Kidney (tissue), 14 donors: ENCODE results near the gene SEC61A1. TPM values are rescaled to one million over a fixed set of nuclear protein-coding genes. Genes with fewer than 3 reads are reported as not detected.

Source experiments
- DNase-seq, 5 donors: peaks; one replicate each; pipeline ENCODE4 v3.0.0-alpha.2; 2013 to 2020
- FAIRE-seq: peaks from 2 replicates; lab custom pipeline; 2012; peaks lifted over from hg19 to GRCh38; lab: Jason Lieb, UNC
- H3K27ac ChIP-seq, 2 donors: one replicate each; pipeline ENCODE4 v1.7.0; 2013; ENCODE audit warnings: low read depth in 2 of 2, low read length in 2 of 2, inconsistent platforms in 1 of 2
- H3K27me3 ChIP-seq: one replicate; pipeline ENCODE4 v1.7.1; 2013; ENCODE audit warnings: low read length, inconsistent platforms; ENCODE audit not compliant: control insufficient read depth, insufficient read depth
- H3K36me3 ChIP-seq, 3 donors: one replicate each; pipeline versions ENCODE4 v1.7.0 to v1.7.1; 2013; ENCODE audit warnings: low read length in 3 of 3, control low read depth in 1 of 3, inconsistent platforms in 1 of 3; ENCODE audit not compliant: insufficient read depth in 3 of 3, control insufficient read depth in 2 of 3
- H3K4me1 ChIP-seq, 3 donors: one replicate each; pipeline versions ENCODE4 v1.7.0 to v1.7.1; 2013; ENCODE audit warnings: low read length in 3 of 3, inconsistent platforms in 1 of 3, low read depth in 1 of 3; ENCODE audit not compliant: control insufficient read depth in 2 of 3, insufficient read depth in 2 of 3
- H3K4me3 ChIP-seq, 3 donors: one replicate each; pipeline versions ENCODE4 v1.7.0 to v1.8.1; 2013; ENCODE audit warnings: low read length in 3 of 3, control low read depth in 1 of 3, inconsistent platforms in 1 of 3
- H3K9ac ChIP-seq, 3 donors: one replicate each; pipeline versions ENCODE4 v1.7.0 to v1.7.1; 2013; ENCODE audit warnings: low read length in 3 of 3, control low read depth in 1 of 3, inconsistent platforms in 1 of 3
- H3K9me3 ChIP-seq, 3 donors: one replicate each; pipeline versions ENCODE4 v1.7.0 to v1.7.1; 2013; ENCODE audit warnings: low read length in 3 of 3, control low read depth in 1 of 3, inconsistent platforms in 1 of 3; ENCODE audit not compliant: control insufficient read depth in 2 of 3, insufficient read depth in 1 of 3
- CTCF ChIP-seq: IDR thresholded peaks from 3 replicates; pipeline ENCODE4 v1.5.1; 2012; ENCODE audit warnings: mild to moderate bottlenecking, moderate library complexity, borderline replicate concordance; ENCODE audit not compliant: insufficient read depth; ENCODE audit errors: extremely low read depth
- intact Hi-C: fragments of 100-400 bp; cut with DNase I; formaldehyde crosslinking; loops from one replicate; pipeline ENCODE4 v1.11.1; 2022
- polyA plus RNA-seq: library from polyadenylated mRNA; stranded (reverse); fragments of 350-450 nt; fragmentation: Illumina TruSeq; extraction: RNeasy Lipid Tissue Mini Kit (QIAGEN cat#74804); gene quantifications from one replicate; pipeline ENCODE4 v1.2.3, GENCODE V29; 2014; ENCODE audit warnings: low read depth, low replicate concordance; ENCODE audit not compliant: insufficient read depth
- total RNA-seq: library from RNA; stranded (reverse); fragmentation: NEBNext Ultra II Directional; extraction: Animal tissue kit (Norgen Biotek cat#: 25700); gene quantifications from one replicate; pipeline ENCODE4 v1.2.1, GENCODE V29; 2021
- donor health status: control.
- donor health status: control.
- donor health status: control.
- donor health status: control.
- donor health status: control.
- donor health status: DM: yes; HTN: yes; CAD: no.
- donor health status: Normal renal cell carcinoma (clear cell type).

SEC61A1 gene
- total and polyA plus RNA-seq, 2 donors from 2014 or later = 119 to 177 TPM

DNA sequence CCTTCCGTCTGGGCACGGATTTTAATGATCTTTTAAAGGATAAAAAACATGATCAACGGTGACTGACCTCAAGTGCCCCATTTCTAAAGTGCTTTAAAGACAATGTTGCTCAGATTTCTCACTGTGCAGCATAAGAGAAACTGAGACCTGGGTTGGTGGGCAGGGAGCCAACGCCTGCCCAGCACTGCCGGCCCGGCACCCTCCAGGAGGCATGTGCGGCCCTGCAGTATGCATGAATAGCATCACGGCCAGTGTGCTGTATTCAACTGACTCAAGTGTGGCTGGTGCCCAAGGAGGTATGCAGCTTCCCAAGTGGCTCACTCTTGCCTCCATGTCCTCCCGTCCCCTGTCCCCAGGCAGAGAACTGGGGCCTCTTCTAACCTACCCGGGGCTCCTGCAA lies 30.3 kb downstream of the SEC61A1 start:
- H3K9ac ChIP-seq = no peak overlapping the region
- TF ChIP-seq CTCF = no peak
- intact Hi-C loops = no loop called here
- peak overlapping the region in 1 of 2 donors; percentile 35 for H3K27ac ChIP-seq
- H3K4me1 ChIP-seq = peaks cover 0 to 31% (median 27%) of the 10 kb centered on the region in 3 donors
- H3K4me3 ChIP-seq = no peak overlapping the region
- H3K27me3 ChIP-seq = no peaks in the 10 kb centered on the region
- DNase-seq (no peak), FAIRE-seq (no peak)
- H3K36me3 ChIP-seq = peaks cover 5 to 10% (median 6%) of the 10 kb centered on the region in 3 donors
- no peaks in the 10 kb centered on the region for H3K9me3 ChIP-seq

DNA sequence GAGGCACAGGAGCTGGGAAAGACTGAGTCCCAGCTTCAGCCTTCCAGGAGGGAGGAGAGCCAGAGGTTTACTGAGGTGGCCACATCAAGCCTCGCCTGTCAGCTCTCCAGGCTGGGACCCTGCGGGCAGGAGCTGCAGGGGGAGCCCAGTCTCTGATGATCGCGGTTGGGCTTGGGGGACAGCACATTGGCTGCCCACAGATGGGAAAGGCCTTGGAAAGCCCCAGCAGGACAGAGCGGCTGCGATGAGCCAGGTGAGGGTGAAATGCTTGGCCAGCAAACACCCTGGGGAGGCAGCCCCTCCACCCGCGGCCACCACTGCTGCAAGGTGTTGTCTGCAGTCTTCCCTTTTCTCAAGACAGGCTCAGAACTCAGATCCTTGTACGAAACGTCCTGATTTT lies 31.2 kb downstream of the SEC61A1 start:
- Histone ChIP-seq H3K4me3 (no peak overlapping the region), H3K9ac (no peak overlapping the region), H3K9me3 (no peaks in the 10 kb centered on the region), H3K27ac (no peak overlapping the region), H3K36me3 (peaks cover 7 to 13% (median 8%) of the 10 kb centered on the region in 3 donors), H3K4me1 (peaks cover 0 to 31% (median 27%) of the 10 kb centered on the region in 3 donors), H3K27me3 (no peaks in the 10 kb centered on the region)
- intact Hi-C loops = no loop called here
- TF ChIP-seq CTCF = no peak
- FAIRE-seq (no peak), DNase-seq (peak in 1 of 5 donors; percentile 42)

- no peaks in the 10 kb centered on the region for H3K27me3 ChIP-seq
- DNase-seq (peak in 3 of 5 donors; percentile 29 to 77 (median 65)), FAIRE-seq (no peak)
- TF ChIP-seq CTCF = no peak
- intact Hi-C loops = no loop called here
- H3K36me3 ChIP-seq = peaks cover 7 to 13% (median 8%) of the 10 kb centered on the region in 3 donors
- peaks cover 0 to 31% (median 27%) of the 10 kb centered on the region in 3 donors for H3K4me1 ChIP-seq
- peak overlapping the region in 1 of 3 donors; percentile 42 for H3K9ac ChIP-seq
- no peaks in the 10 kb centered on the region for H3K9me3 ChIP-seq
- H3K27ac ChIP-seq = no peak overlapping the region
- no peak overlapping the region for H3K4me3 ChIP-seq
Measured at GRCh38 chr3:128083980-128084674, 31.9 kb downstream of the SEC61A1 start.

DNA sequence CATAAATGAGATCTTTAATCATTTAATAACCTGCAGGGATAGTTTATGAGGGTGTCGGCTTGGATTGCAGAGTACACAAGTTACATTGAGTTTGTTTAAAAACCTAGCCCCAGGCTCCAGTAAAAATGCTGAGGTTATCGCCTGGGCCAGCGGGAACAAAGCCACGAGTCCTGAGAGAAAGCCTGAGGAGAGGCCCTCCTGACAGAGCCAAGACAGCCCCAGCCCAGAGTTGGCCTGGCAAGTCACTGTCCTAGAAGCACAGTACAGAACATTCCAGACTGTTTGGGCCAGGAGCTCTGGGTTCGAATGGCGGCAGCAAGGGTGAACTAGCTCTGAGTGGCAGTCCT lies 32.4 kb downstream of the SEC61A1 start:
- no peak for DNase-seq
- no peak overlapping the region for H3K27ac ChIP-seq
- no peak for TF ChIP-seq CTCF
- intact Hi-C loops = no loop called here
- no peak overlapping the region for H3K9ac ChIP-seq
- H3K4me1 ChIP-seq = peaks cover 0 to 31% (median 27%) of the 10 kb centered on the region in 3 donors
- H3K36me3 ChIP-seq = peaks cover 7 to 13% (median 8%) of the 10 kb centered on the region in 3 donors
- H3K4me3 ChIP-seq = no peak overlapping the region
- no peak for FAIRE-seq
- H3K27me3 ChIP-seq = no peaks in the 10 kb centered on the region
- no peaks in the 10 kb centered on the region for H3K9me3 ChIP-seq
